NCI-H69 (cell line): ENCODE results near the gene TXLNB.
A peak's percentile ranks its signal among the peaks of the same experiment; 100 is the strongest.

Source experiments
- DNase-seq: peaks from one replicate; lab custom pipeline; 2025; lab: John Stamatoyannopoulos, UW

TXLNB gene

GRCh38 chr6:139271056-139271455 lies 20.7 kb downstream of the TXLNB start:
- no peak for DNase-seq

GRCh38 chr6:139270249-139270648 lies 21.5 kb downstream of the TXLNB start:
- no peak for DNase-seq

GRCh38 chr6:139265512-139266190 lies 26.1 kb downstream of the TXLNB start:
- peak; percentile 24 for DNase-seq

- peak; percentile 92 for DNase-seq
Measured at GRCh38 chr6:139262519-139263300, 29.1 kb downstream of the TXLNB start.

GRCh38 chr6:139257821-139258398 lies 33.9 kb downstream of the TXLNB start:
- peak; percentile 35 for DNase-seq

GRCh38 chr6:139257291-139257690 lies 34.5 kb downstream of the TXLNB start:
- no peak for DNase-seq

- no peak for DNase-seq
Measured at GRCh38 chr6:139256087-139256486, 35.7 kb downstream of the TXLNB start.

GRCh38 chr6:139254196-139254595 lies 37.6 kb downstream of the TXLNB start:
- no peak for DNase-seq

GRCh38 chr6:139253656-139254055 lies 38.1 kb downstream of the TXLNB start:
- DNase-seq: peak; percentile 11

GRCh38 chr6:139251691-139252390 lies 40.0 kb downstream of the TXLNB start:
- DNase-seq: no peak

- no peak for DNase-seq
Measured at GRCh38 chr6:139251045-139251690, 40.6 kb downstream of the TXLNB start.

GRCh38 chr6:139250296-139251044 lies 41.3 kb downstream of the TXLNB start:
- peak; percentile 91 for DNase-seq

GRCh38 chr6:139249395-139249794 lies 42.4 kb downstream of the TXLNB start:
- DNase-seq: no peak

GRCh38 chr6:139248911-139249310 lies 42.9 kb downstream of the TXLNB start:
- DNase-seq: no peak

- no peak for DNase-seq
Measured at GRCh38 chr6:139247618-139248017, 44.2 kb downstream of the TXLNB start.

GRCh38 chr6:139243536-139243935 lies 48.3 kb downstream of the TXLNB start:
- DNase-seq: peak; percentile 58

- DNase-seq: peak; percentile 9
Measured at GRCh38 chr6:139242457-139243240, 49.1 kb downstream of the TXLNB start.

GRCh38 chr6:139240161-139241010 lies 51.4 kb downstream of the TXLNB start:
- DNase-seq: peak; percentile 92

- no peak for DNase-seq
Measured at GRCh38 chr6:139239064-139239463, 52.7 kb downstream of the TXLNB start.
